ENCODE measurements around the gene ELFN2.

DNA sequence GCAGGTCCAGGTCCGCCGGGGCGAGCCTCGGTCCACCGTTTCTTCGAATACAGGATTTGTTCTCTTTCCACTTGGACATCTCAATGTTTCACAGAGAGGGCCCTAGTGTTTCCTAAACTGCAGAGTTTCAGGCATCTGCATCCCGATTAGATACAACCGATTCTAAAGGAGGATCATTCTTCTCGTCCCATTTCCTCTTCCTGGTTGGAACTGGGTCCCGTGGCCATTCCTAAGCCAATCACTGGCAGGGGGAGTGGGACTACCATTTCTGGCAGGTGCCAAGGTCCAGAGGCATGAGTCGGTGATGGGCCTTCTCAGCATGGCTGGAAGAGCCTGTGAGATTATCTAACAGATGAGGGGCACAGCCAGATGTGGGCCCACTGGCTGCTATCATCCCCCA is 68.9 kb downstream of the ELFN2 start:
- TF ChIP-seq, protein P1, sequence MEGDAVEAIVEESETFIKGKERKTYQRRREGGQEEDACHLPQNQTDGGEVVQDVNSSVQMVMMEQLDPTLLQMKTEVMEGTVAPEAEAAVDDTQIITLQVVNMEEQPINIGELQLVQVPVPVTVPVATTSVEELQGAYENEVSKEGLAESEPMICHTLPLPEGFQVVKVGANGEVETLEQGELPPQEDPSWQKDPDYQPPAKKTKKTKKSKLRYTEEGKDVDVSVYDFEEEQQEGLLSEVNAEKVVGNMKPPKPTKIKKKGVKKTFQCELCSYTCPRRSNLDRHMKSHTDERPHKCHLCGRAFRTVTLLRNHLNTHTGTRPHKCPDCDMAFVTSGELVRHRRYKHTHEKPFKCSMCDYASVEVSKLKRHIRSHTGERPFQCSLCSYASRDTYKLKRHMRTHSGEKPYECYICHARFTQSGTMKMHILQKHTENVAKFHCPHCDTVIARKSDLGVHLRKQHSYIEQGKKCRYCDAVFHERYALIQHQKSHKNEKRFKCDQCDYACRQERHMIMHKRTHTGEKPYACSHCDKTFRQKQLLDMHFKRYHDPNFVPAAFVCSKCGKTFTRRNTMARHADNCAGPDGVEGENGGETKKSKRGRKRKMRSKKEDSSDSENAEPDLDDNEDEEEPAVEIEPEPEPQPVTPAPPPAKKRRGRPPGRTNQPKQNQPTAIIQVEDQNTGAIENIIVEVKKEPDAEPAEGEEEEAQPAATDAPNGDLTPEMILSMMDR (conservative IDR thresholded peaks at IDR 0.05; ENCODE audit: low read depth, low read length), result no peak
- no peak for TF ChIP-seq EZH2phosphoT487 (IDR thresholded peaks at IDR 0.05; ENCODE audit: borderline replicate concordance, low read length)
